Left kidney (tissue), 1 donor: Measurements from ENCODE around the gene TDRD9. TPM values are rescaled to one million over a fixed set of nuclear protein-coding genes. Genes with fewer than 3 reads are reported as not detected.

ENCODE experiments used
- polyA plus RNA-seq: library from polyadenylated mRNA; unstranded; fragments of 120-200 nt; gene quantifications from one replicate; pipeline ENCODE4 v1.2.1, GENCODE V29; 2013; ENCODE audit not compliant: insufficient read length

The TDRD9 gene
- polyA plus RNA-seq, 1 donor, result 7.2 TPM

Other genes starting within 250 kb of the TDRD9 start
- 21.1 TPM for gene XRCC3, start 213.0 kb upstream of the TDRD9 start, polyA plus RNA-seq
- gene ZFYVE21, start 212.6 kb upstream of the TDRD9 start, polyA plus RNA-seq, result 54.0 TPM
- gene PPP1R13B, start 80.9 kb upstream of the TDRD9 start, polyA plus RNA-seq, result 44.3 TPM
- not detected for gene RD3L, start 14.1 kb downstream of the TDRD9 start, polyA plus RNA-seq
- 12.3 TPM for gene ASPG, start 157.2 kb downstream of the TDRD9 start, polyA plus RNA-seq
- gene KIF26A, start 210.1 kb downstream of the TDRD9 start, polyA plus RNA-seq, result 6.4 TPM